GM19023 (cell line): ENCODE measurements around the gene STEAP2.
"Not testable (repeated sequence)": the region's sequence is repeated elsewhere in the genome, so short reads cannot be mapped to it uniquely, and the experiment has no call there.

Experiments
- ATAC-seq: cut with Tn5 transposase; IDR thresholded peaks from one replicate; pipeline ENCODE4 v1.9.1; 2021; ENCODE audit warnings: mild to moderate bottlenecking, moderate library complexity; ENCODE audit not compliant: unreplicated experiment

STEAP2 gene

DNA sequence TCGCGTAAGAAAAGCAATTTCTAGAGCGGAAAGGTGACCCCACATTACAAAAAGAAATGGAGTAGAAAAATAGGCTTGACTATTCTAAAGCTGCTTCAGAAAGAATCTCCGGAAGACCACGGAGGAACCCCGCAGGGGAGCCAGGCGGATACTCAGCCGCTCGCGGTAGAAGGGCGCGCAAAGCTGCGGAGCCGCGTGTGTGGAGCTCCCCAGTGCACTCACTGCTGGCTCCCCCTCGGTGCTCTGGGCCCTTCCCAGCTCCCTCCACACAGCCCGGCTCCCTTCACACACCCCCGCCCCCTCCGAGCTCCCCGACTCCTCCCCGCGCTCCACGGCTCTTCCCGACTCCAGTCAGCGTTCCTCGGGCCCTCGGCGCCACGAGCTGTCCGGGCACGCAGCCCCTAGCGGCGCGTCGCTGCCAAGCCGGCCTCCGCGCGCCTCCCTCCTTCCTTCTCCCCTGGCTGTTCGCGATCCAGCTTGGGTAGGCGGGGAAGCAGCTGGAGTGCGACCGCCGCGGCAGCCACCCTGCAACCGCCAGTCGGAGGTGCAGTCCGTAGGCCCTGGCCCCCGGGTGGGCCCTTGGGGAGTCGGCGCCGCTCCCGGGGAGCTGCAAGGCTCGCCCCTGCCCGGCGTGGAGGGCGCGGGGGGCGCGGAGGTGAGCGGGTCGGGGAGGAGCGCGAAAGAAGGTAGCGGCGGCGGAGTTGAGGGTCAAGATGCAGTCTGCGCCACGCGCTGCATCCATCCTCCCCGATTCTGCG lies at the start of gene STEAP2:
STEAP2 (plus strand) TSS at position 350 of the 758 bp plus-strand sequence. CDS start 13,343 bp downstream, outside the sequence.
- peak; percentile 89 for ATAC-seq

DNA sequence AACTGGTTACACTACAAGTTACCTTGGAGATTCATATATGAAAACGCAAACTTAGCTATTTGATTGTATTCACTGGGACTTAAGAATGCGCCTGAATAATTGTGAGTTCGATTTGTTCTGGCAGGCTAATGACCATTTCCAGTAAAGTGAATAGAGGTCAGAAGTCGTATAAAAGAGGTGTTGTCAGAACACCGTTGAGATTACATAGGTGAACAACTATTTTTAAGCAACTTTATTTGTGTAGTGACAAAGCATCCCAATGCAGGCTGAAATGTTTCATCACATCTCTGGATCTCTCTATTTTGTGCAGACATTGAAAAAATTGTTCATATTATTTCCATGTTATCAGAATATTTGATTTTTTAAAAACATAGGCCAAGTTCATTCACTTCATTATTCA lies 48.0 kb upstream of the STEAP2 start:
- no peak for ATAC-seq

DNA sequence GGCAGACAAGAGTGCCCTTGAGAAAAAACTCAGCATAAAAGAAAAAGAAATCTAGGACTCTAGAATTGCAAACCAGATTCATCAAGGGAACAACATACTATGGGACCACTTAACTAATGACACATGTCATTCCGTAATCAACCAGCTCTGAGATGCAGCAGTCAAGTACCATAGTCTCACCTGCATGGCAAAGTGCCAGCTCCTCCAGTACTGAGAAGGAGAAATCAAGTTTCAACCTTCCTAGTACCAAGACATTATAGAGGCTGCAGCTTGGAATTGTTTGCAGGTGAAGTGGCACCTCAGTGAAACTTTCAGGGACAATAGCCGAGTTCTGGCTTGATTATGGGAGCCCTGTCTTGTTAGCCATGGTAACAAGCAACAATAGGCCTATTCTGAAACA lies 45.8 kb upstream of the STEAP2 start:
- ATAC-seq = no peak

DNA sequence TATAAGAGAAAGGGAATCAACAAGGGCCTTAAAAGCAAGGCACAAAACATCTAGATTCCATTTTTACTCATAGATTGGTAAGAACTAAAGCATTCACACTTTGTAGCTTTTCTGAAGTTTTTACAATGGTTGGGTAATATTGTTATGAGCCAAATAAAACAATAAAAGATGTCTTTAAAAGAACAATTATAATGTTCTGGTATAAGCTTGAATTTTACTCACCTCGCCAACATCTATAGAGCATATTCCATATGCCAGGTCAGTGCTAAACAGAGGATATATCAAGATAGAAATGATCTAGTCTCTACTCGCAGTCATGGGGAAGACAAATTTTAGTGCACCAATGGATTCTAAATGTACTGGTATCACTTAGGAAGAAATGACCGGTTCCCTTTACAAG lies 45.4 kb upstream of the STEAP2 start:
- ATAC-seq = no peak

DNA sequence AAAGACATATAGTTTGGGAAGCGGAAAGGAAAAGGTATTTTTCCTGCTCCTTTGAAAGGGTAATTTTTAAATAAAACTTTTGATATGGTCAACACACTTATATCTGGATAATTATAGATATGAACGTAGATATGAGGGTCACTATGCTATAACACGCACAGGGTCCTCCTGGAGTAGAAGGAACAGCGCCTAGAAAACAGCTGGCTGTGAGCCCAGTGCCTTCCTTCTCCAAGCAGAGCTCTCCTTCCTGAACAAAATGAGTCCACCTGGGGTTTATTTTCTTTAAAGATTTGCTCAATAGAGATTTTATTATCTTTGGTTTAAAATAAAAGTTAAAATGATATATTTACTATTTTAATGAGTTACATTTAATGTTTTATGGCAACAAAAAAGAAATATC lies 44.2 kb upstream of the STEAP2 start:
- no peak for ATAC-seq

DNA sequence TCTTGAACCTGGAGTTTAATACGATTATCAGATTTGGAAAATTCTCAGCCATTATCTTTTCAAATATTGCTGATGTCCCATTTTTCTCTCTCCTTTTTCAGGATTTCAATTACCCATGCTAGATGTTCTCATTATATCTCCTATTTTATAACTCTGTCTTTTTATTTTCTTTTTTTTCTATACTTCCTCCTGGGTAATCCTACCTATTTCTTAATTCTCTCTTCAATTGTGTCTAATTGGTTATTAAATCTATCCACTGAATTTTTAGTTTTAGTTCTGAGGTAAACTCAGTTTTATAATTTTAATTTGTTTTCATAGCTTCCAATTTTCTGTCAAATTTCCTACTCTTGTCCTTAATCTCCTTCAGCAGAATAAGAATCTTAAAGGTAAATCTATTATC lies 41.6 kb upstream of the STEAP2 start:
- ATAC-seq = no peak

DNA sequence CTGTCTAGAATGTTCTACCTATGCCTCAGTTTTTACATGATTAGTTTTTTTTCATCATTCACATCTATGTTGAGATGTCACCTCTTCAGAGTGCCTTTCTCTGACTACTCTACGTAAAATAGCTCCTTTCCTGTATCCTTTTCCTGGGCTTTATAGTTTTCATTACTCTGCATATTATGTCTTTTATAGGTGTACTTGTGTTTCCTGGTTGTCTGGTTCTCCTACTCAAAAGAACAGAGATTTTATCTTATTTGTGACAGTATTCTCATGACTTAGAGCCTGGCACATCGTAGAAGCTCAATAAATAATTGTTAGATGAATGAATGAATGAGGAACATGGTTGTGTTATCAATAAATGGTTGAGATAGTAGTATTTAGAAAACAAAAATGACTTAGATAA lies 39.4 kb upstream of the STEAP2 start:
- no peak for ATAC-seq

DNA sequence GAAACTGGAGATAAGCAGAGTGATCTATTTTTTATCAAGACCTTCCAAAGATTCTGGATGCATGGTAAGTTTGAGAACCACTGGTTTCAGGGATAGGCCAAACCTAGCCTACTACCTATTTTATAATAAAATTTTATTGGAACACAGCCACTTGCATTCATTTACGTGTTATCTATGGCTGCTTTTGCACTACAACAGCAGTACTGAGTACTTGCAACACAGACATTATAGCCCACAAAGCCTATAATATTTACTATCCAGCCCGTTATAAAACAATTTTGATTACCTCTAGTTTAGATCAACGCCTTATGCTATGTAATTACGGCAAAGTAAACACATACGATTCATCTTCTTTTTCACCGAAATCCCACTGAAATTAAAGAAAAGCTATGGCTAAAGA lies 38.9 kb upstream of the STEAP2 start:
- ATAC-seq = no peak

DNA sequence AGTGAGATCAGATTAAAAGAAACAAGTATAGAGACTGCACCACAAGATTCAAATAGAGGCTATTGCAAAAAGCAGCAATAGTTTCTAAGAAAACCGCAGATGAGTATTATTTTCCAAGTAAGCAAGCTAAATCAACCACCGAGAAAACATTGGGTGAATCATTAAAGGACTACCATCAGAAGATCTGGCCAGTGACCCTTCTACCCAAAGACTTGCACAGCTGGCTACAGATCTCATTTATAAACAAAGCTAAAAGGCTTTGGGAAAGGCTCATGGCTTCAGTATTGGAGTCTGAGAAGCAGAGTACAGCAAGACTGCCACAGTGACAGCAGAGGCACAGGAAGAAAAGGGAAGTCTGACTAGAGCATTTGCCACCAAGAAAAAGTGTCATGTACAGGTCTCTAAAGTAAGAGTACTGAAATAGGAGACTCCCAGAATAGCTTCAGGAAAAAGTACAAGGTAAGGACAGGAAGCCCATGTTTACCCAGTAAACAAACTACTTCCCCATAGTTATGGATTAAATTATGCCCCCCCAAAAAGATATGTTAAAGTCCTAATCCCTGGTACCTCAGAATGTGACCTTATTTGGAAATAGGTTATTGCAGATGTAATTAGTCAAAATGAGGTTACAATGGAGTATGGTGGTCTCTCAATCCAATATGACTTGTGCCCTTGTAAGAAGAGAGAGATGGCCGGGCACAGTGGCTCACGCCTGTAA lies 38.3 kb upstream of the STEAP2 start:
- ATAC-seq = peak; percentile 93

DNA sequence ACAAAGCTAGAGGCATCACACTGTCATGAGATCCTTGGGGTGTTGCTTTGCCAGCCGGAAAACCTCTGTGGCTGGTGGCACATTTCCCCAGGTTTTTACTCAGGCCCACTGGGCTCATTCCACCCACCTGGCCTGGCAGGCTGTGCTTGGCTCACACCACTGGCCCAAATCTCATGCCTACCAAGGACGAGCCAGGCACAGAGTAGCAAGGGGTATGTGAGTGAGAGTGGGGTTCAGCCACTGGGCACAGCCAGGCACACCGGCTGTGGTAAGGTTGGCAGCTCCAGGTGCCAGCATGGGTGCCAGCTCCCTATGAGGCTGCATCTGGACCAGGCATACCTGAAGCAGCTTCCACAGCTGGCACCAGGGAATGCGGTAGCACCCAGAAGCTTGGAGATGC lies 35.9 kb upstream of the STEAP2 start:
- ATAC-seq = no peak

DNA sequence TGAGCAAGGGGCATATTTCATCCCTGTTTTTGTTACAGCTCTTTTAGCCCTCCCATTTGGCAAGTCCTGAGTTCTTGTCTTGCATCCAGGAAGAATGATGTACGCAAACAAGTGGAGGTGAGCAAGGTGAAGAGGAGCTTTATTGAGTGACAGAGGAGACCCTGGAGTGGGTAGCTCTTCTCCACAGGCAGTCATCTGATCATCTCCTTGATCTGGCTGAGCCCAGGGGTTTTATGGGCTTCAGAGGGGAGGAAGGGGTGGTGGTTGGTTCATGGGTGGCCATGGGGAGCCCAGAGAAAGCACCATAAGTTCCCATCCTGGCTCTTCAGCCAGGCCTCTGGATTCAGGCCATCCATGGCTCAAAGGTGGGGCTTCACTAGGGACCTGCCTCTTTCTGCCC lies 35.3 kb upstream of the STEAP2 start:
- no peak for ATAC-seq

DNA sequence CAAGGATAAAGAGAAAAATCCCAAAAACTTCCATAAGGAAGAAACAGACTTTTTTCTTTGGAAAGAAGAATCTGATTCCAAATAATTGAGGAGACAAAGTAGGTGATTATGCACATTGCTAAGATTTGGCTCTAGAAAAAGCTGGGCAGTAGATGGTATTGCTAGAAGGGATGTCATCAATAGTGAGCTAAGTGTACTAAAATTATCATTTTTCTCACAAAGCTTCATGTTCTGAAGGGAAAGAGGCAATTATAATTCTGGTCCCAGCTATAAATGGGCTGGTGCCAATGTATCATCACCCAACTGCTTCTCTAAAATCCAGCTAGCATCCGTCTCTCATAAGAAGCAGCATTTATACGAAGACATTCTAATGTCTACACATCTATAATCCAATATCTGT lies 33.4 kb upstream of the STEAP2 start:
- ATAC-seq = no peak

DNA sequence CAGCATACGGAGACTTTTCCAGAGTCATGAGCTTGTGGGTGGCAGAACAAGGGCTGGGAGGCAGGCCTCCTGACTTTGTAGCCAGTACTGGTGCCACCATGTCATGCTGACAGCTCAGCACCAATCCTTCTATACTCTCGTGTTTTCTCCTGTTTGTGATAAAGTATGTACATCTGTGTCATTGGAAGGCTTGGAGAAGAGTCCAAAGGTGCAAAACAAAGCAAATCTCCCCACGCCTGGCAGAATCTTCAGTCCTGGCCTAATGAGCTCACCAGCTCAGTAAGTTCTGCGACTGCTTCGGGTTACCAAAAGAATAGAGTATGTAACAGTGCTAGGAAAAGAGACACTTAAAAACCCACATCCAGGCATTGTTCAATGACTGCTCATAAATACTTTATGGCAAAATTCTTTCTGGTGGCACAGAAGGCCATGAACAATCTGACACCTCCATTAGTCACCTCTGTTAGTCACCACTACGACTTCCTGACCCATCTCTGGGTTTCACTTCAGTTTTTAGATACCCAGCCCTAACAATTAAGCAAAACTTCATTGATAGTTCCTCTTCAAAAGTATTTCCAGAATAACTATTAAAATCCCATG lies 32.8 kb upstream of the STEAP2 start:
- ATAC-seq = peak; percentile 98

DNA sequence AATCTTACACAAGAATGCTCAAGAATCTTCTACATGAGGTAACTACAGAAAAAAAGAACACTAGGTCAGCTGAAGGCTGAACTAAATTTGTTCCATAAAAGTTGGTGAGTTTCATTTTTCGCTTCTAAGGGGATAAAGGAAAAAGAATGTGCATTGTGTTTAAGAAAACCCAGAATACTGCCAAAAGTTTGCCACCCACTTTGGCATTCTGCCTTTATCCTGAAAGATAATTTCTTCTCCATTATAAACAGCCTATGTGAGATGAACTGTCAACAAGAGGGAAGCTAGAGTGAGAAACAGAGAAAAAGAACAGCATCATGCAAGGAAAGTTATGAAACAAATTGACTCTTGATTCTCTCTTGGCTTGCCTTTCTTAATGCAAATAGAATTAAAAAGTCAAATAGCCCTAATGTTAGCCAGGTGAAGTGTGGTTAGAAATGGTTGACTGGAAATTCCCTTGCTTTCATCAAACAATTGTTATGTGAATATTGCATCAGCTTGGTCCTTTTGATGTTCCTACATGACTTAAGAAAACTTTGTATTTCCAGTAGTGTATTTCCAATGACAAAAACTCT lies 31.4 kb upstream of the STEAP2 start:
- no peak for ATAC-seq

DNA sequence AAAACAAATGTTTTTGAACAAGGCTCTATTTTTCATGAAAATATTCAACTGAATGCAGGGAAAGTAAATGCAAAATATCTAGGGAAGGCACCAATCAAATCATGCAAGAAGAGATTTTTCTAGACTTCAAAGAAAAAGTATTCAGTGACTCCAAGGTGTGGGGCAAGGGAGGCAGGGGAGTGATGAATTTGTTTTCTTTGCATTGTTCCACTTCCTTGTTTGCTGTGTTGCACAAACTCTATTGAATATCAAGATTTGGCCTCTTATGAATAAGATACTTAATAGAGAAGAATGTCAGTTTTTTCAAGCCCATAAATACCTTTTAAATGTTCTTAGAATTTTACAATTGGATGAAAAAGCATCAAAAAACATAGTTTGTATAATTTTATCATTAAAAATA lies 30.9 kb upstream of the STEAP2 start:
- no peak for ATAC-seq

DNA sequence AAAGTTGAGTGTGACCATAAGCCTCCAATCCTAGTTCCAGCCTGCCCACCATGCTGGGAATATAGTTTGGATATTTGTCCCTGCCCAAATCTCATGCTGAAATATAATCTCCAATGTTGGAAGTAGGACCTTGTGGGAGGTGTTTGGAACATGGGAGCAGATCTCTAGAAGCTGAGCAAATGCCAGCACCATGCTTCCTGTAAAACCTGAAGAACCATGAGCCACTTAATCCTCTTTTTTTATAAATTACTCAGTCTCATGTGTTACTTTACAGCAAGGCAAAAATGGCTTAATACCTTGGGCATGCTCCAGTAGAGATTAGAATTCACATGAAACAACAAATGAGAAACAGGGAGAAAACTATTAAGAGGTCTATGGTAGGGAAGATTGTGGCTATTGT lies 30.1 kb upstream of the STEAP2 start:
- ATAC-seq = no peak

DNA sequence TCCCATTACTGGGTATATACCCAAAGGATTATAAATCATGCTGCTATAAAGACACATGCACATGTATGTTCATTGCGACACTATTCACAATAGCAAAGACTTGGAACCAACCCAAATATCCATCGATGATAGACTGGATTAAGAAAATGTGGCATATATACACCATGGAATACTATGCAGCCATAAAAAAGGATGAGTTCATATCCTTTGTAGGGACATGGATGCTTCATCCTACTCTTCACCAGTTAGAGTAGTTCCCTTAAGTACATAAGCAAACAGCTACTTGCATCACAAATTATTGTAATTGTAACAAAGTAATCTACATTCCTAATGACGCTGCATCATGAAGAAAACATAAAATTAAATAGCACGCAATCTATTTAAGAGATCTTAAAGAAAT lies 25.2 kb upstream of the STEAP2 start:
- ATAC-seq = not testable (repeated sequence)

DNA sequence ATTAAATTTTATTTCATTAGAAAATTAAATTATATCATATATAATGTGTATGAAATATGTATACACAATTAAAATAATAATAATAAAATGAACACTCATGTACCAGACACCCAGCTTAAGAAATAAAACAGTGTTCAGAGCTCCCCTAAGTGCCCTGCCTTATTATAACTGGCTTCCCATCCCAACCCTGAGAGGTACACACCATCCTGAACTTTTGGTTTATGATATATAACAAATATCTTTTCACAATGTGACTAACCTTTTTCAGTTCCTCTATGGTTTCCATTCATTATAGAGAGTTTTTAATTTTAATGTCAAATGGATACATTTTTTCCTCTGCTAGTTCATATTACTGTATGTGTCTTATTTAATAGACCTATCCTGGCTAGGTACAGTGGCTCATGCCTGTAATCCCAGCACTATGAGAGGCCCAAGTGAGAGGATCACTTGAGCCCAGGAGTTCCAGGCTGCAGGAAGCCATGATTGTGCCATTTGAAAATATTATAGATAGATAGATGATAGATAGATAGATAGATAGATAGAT lies 24.0 kb upstream of the STEAP2 start:
- ATAC-seq = no peak

DNA sequence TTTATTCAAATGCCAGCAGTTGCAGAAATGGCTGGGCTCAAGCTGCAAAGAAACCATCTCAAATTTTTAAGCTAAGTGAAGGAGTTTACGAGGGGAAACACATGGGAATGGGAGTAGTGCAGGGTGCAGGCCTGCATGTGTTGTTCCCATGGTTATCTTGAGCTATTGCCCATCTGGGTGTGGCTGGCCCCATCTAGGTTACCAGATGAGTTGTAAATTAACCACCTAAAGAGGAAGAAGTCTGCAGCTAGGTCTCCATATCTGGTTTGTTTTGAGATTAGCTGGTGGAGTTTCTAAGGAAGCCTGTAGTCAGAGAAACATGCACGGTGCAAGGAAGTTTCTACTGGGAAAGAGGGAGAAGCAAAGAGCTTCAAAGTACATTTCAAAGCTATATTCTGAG lies 23.3 kb upstream of the STEAP2 start:
- ATAC-seq = peak; percentile 88

DNA sequence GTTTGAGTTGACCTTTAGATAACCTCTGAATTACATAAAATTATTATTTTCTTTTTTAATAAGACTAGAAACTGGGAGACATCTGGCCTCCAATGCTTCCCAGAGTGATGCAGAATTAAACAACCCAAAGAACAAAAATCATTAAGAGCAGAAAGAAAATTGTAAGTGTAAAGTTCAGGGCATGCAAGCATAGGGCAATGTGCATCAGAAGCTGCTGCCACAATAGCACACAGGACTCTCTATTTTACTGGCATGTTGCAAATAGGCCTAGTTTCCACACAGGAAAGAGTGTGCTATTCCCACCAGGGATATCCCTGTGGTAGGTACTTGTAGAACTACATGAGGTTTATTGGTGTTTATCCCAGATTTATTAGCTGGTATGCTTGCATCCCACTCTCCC lies 20.5 kb upstream of the STEAP2 start:
- no peak for ATAC-seq

DNA sequence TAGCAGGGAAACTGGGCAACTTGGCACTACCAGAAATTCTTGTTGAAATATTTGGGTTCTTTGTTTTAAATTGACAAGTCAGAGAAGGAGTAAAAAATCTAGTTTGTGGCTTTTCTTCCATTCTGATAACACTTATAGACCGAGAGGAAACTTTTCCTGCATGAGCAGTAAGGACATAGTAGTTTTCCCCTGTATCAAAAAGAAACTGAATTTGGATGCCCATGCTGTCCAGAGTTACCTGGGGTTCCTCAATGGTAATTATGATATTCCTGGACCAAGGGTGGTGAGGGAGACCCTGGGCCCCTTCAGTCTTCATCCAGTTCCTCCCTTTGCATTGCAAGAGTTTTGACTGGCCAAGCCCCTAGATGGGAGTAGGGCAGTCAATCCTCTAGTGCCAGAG lies 19.9 kb upstream of the STEAP2 start:
- no peak for ATAC-seq
